Activated CD4-positive, alpha-beta memory T cell treated with anti-CD3 and anti-CD28 coated beads for 36 hours (primary cell): ENCODE results near the gene RSAD1. TPM values are rescaled to one million over a fixed set of nuclear protein-coding genes. Genes with fewer than 3 reads are reported as not detected.

ENCODE experiments used
- CTCF ChIA-PET: fragments of 350-600 bp; sonication (Branson Sonifier 250); formaldehyde crosslinking; loops from one replicate; lab custom pipeline; 2021; ENCODE audit warnings: antibody characterized with exemption, inconsistent platforms; lab: Charles Lee
- POLR2A ChIA-PET: fragments of 350-600 bp; sonication (Branson Sonifier 250); formaldehyde crosslinking; loops from one replicate; lab custom pipeline; 2021; ENCODE audit warnings: antibody characterized with exemption; lab: Charles Lee
- DNase-seq: peaks from one replicate; pipeline ENCODE4 v3.0.0-alpha.2; 2020
- H3K27ac Mint-ChIP-seq: one replicate; pipeline ENCODE4 v1.8.0; 2021; ENCODE audit warnings: mixed read lengths
- H3K27me3 Mint-ChIP-seq: one replicate; pipeline ENCODE4 v1.8.0; 2021; ENCODE audit warnings: mixed read lengths
- H3K36me3 Mint-ChIP-seq: one replicate; pipeline ENCODE4 v1.8.0; 2021; ENCODE audit warnings: mixed read lengths
- H3K4me1 Mint-ChIP-seq: one replicate; pipeline ENCODE4 v1.8.0; 2021; ENCODE audit warnings: low read depth, mixed read lengths
- H3K4me3 Mint-ChIP-seq: one replicate; pipeline ENCODE4 v1.8.0; 2021; ENCODE audit warnings: mild to moderate bottlenecking, mixed read lengths
- H3K9me3 Mint-ChIP-seq: one replicate; pipeline ENCODE4 v1.8.0; 2021; ENCODE audit warnings: mixed read lengths
- intact Hi-C: fragments of 100-400 bp; cut with micrococcal nuclease; formaldehyde crosslinking; loops from one replicate; pipeline ENCODE4 v1.15.1; 2023
- total RNA-seq, 2 experiments: library from RNA; stranded (reverse); gene quantifications; one replicate each; pipeline ENCODE4 v1.2.3, GENCODE V29; 2021

The RSAD1 gene
- total RNA-seq: 10 to 100 TPM; 31.9 to 37.2 TPM

GRCh38 chr17:50478391-50479381 is at the start of gene RSAD1:
Gene RSAD1, plus strand, starts transcription at chr17:50478860. Its CDS starts 25 bp downstream, at chr17:50478885.
- no peaks in the 10 kb centered on the region for H3K9me3 Mint-ChIP-seq
- intact Hi-C loops: loop anchor here (1.0 to 5.0 kb wide), 7 partner anchors 32 to 278 kb away; partner anchors contain the start of genes ACSF2, ANKRD40 and COL1A1
- H3K36me3 Mint-ChIP-seq: peaks cover 8% of the 10 kb centered on the region
- CTCF ChIA-PET: interaction anchor here (0.6 to 3.5 kb wide), 26 partner anchors 9 to 374 kb away, joined by 3 to 30 read pairs (median 4); partner anchors contain the start of genes CACNA1G, CHAD, LRRC59 and XYLT2
- peak within 1 kb of the TSS; percentile 84 for H3K4me3 Mint-ChIP-seq
- POLR2A ChIA-PET: interaction anchor here (1.7 kb wide), 1 partner anchor 81 kb away, joined by 9 read pairs; the partner anchor contains the start of gene LRRC59
- H3K27ac Mint-ChIP-seq: peak within 1 kb of the TSS; percentile 87
- no peaks in the 10 kb centered on the region for H3K27me3 Mint-ChIP-seq
- H3K4me1 Mint-ChIP-seq: peaks cover 24% of the 10 kb centered on the region
- peak; percentile 92 for DNase-seq

GRCh38 chr17:50429793-50430192 is 48.9 kb upstream of the RSAD1 start:
- ChIA-PET POLR2A (no interaction called here), CTCF (interaction anchor here (0.9 to 2.6 kb wide), 3 partner anchors 33 to 158 kb away, joined by 3 to 9 read pairs (median 3); partner anchors contain the start of gene LRRC59)

GRCh38 chr17:50430821-50431618 is 47.6 kb upstream of the RSAD1 start:
- Mint-ChIP-seq H3K4me3 (no peak overlapping the region), H3K27me3 (no peaks in the 10 kb centered on the region), H3K9me3 (no peaks in the 10 kb centered on the region), H3K27ac (no peak overlapping the region), H3K4me1 (peaks cover 14% of the 10 kb centered on the region), H3K36me3 (no peaks in the 10 kb centered on the region)
- POLR2A ChIA-PET: interaction anchor here (0.9 kb wide), 1 partner anchor 34 kb away, joined by 4 read pairs; the partner anchor contains the start of gene LRRC59
- intact Hi-C loops: no loop called here
- no peak for DNase-seq
- CTCF ChIA-PET: interaction anchor here (0.9 to 2.6 kb wide), 5 partner anchors 9 to 159 kb away, joined by 3 to 9 read pairs (median 3); partner anchors contain the start of gene LRRC59

More at GRCh38 chr17:50429793-50430192, 48.9 kb upstream of the RSAD1 start:
- no peak overlapping the region for H3K4me3 Mint-ChIP-seq
- no peaks in the 10 kb centered on the region for H3K36me3 Mint-ChIP-seq
- no peaks in the 10 kb centered on the region for H3K9me3 Mint-ChIP-seq
- no peaks in the 10 kb centered on the region for H3K27me3 Mint-ChIP-seq
- H3K27ac Mint-ChIP-seq: no peak overlapping the region
- DNase-seq: no peak
- intact Hi-C loops: no loop called here
- H3K4me1 Mint-ChIP-seq: peaks cover 19% of the 10 kb centered on the region

- ChIA-PET CTCF (interaction anchor here (0.9 to 1.3 kb wide), 2 partner anchors 10 to 47 kb away, joined by 3 read pairs; no protein-coding TSS in a partner anchor), POLR2A (no interaction called here)
- intact Hi-C loops: no loop called here
- DNase-seq: no peak
- no peaks in the 10 kb centered on the region for H3K9me3 Mint-ChIP-seq
- no peak overlapping the region for H3K4me3 Mint-ChIP-seq
- peaks cover 7% of the 10 kb centered on the region for H3K4me1 Mint-ChIP-seq
- no peaks in the 10 kb centered on the region for H3K27me3 Mint-ChIP-seq
- H3K36me3 Mint-ChIP-seq: no peaks in the 10 kb centered on the region
- H3K27ac Mint-ChIP-seq: no peak overlapping the region
Measured at GRCh38 chr17:50432125-50432762, 46.4 kb upstream of the RSAD1 start.

GRCh38 chr17:50437409-50437808 is 41.3 kb upstream of the RSAD1 start:
- H3K4me1 Mint-ChIP-seq: no peaks in the 10 kb centered on the region
- H3K36me3 Mint-ChIP-seq: no peaks in the 10 kb centered on the region

GRCh38 chr17:50439008-50439407 is 39.7 kb upstream of the RSAD1 start:
- Mint-ChIP-seq H3K9me3 (no peaks in the 10 kb centered on the region), H3K36me3 (no peaks in the 10 kb centered on the region), H3K27me3 (no peaks in the 10 kb centered on the region), H3K4me1 (no peaks in the 10 kb centered on the region), H3K27ac (no peak overlapping the region), H3K4me3 (no peak overlapping the region)
- CTCF ChIA-PET: no interaction called here
- intact Hi-C loops: no loop called here
- no peak for DNase-seq
- POLR2A ChIA-PET: no interaction called here

More at GRCh38 chr17:50437409-50437808, 41.3 kb upstream of the RSAD1 start:
- intact Hi-C loops: no loop called here
- H3K4me3 Mint-ChIP-seq: no peak overlapping the region
- DNase-seq: no peak
- CTCF ChIA-PET: no interaction called here
- H3K27ac Mint-ChIP-seq: no peak overlapping the region
- H3K9me3 Mint-ChIP-seq: no peaks in the 10 kb centered on the region
- no peaks in the 10 kb centered on the region for H3K27me3 Mint-ChIP-seq
- POLR2A ChIA-PET: no interaction called here

GRCh38 chr17:50440172-50440837 is 38.4 kb upstream of the RSAD1 start:
- Mint-ChIP-seq H3K36me3 (no peaks in the 10 kb centered on the region), H3K4me1 (no peaks in the 10 kb centered on the region), H3K27me3 (no peaks in the 10 kb centered on the region), H3K27ac (no peak overlapping the region), H3K4me3 (no peak overlapping the region), H3K9me3 (no peaks in the 10 kb centered on the region)
- CTCF ChIA-PET: no interaction called here
- intact Hi-C loops: no loop called here
- POLR2A ChIA-PET: no interaction called here
- no peak for DNase-seq

GRCh38 chr17:50440838-50441829 is 37.5 kb upstream of the RSAD1 start:
- ChIA-PET CTCF (no interaction called here), POLR2A (no interaction called here)
- Mint-ChIP-seq H3K4me3 (no peak overlapping the region), H3K36me3 (no peaks in the 10 kb centered on the region), H3K27ac (no peak overlapping the region), H3K4me1 (no peaks in the 10 kb centered on the region), H3K9me3 (no peaks in the 10 kb centered on the region), H3K27me3 (no peaks in the 10 kb centered on the region)
- no peak for DNase-seq
- intact Hi-C loops: no loop called here

- Mint-ChIP-seq H3K9me3 (no peaks in the 10 kb centered on the region), H3K4me1 (no peaks in the 10 kb centered on the region), H3K27me3 (no peaks in the 10 kb centered on the region), H3K27ac (no peak overlapping the region), H3K36me3 (no peaks in the 10 kb centered on the region), H3K4me3 (no peak overlapping the region)
- intact Hi-C loops: no loop called here
- POLR2A ChIA-PET: interaction anchor here (1.2 kb wide), 1 partner anchor 18 kb away, joined by 3 read pairs; no protein-coding TSS in a partner anchor
- CTCF ChIA-PET: interaction anchor here (0.9 kb wide), 1 partner anchor 46 kb away, joined by 3 read pairs; no protein-coding TSS in a partner anchor
- DNase-seq: no peak
Measured at GRCh38 chr17:50443505-50443974, 35.1 kb upstream of the RSAD1 start.
